Spleen (tissue), 11 donors: ENCODE results near the gene C20orf144. TPM values are rescaled to one million over a fixed set of nuclear protein-coding genes. Genes with fewer than 3 reads are reported as not detected.

Source experiments
- DNase-seq: peaks from one replicate; pipeline ENCODE4 v3.0.0-alpha.2; 2020
- H3K27ac ChIP-seq, 8 donors: fragments of 200-600 bp; sonication (generic) in 7 of 8; 1 replicate in 4 of 8; 2 replicates in 4 of 8; pipeline versions ENCODE4 v1.5.0 to v1.8.0; 2016 to 2021; ENCODE audit warnings: inconsistent platforms in 4 of 8, mild to moderate bottlenecking in 4 of 8, moderate library complexity in 1 of 8
- H3K27me3 ChIP-seq, 7 donors: fragments of 200-600 bp; sonication (generic) in 6 of 7; replicated peaks in 1 of 7; 1 replicate in 4 of 7; 2 replicates in 3 of 7; pipeline versions ENCODE4 v1.5.0 to v1.8.0; 2016 to 2021; ENCODE audit warnings: inconsistent platforms in 3 of 7, mild to moderate bottlenecking in 1 of 7
- H3K36me3 ChIP-seq, 6 donors: fragments of 200-600 bp; sonication (generic) in 5 of 6; 1 replicate in 4 of 6; 2 replicates in 2 of 6; pipeline versions ENCODE4 v1.5.0 to v1.8.0; 2016 to 2021; ENCODE audit warnings: inconsistent platforms in 2 of 6
- H3K4me1 ChIP-seq, 6 donors: fragments of 200-600 bp; sonication (generic) in 5 of 6; 1 replicate in 3 of 6; 2 replicates in 3 of 6; pipeline versions ENCODE4 v1.5.0 to v1.8.0; 2016 to 2021; ENCODE audit warnings: inconsistent platforms in 3 of 6
- H3K4me3 ChIP-seq, 8 donors: fragments of 200-600 bp; sonication (generic) in 7 of 8; 1 replicate in 4 of 8; 2 replicates in 4 of 8; pipeline versions ENCODE4 v1.5.0 to v1.8.0; 2016 to 2021; ENCODE audit warnings: inconsistent platforms in 4 of 8, mild to moderate bottlenecking in 4 of 8, moderate library complexity in 2 of 8
- H3K9me3 ChIP-seq, 8 donors: fragments of 200-600 bp; sonication (generic) in 7 of 8; 1 replicate in 4 of 8; 2 replicates in 4 of 8; pipeline versions ENCODE4 v1.5.0 to v1.8.0; 2016 to 2021; ENCODE audit warnings: inconsistent platforms in 4 of 8
- CTCF ChIP-seq, 11 experiments: fragments of 200-600 bp in 7 of 11; fragments of 450-650 bp in 4 of 11; sonication (generic) in 4 of 11; IDR thresholded peaks in 8 of 11; conservative IDR thresholded peaks in 3 of 11; 1 replicate in 7 of 11; 2 replicates in 4 of 11; pipeline versions ENCODE4 v1.4.0 to v1.8.0; 2016 to 2021; ENCODE audit warnings: antibody characterized with exemption in 11 of 11, inconsistent platforms in 4 of 11, mild to moderate bottlenecking in 1 of 11
- POLR2A ChIP-seq, 3 donors: fragments of 450-650 bp; IDR thresholded peaks; one replicate each; pipeline ENCODE4 v1.5.1; 2017; ENCODE audit warnings: antibody characterized with exemption in 3 of 3, mild to moderate bottlenecking in 1 of 3
- POLR2AphosphoS5 ChIP-seq, 3 donors: sonication (generic); formaldehyde crosslinking; IDR thresholded peaks; one replicate each; pipeline ENCODE4 v1.5.1; 2017; ENCODE audit warnings: antibody characterized with exemption in 3 of 3
- WGBS, 5 donors: extraction: QIAGEN DNeasy Blood & Tissue Kit in 3 of 5; methylation state at CpG; one replicate each; pipeline versions ENCODE4 v1.1.5 to v1.1.7; 2013 to 2018; 5-methylcytosine and 5-hydroxymethylcytosine counted together
- intact Hi-C: fragments of 100-400 bp; cut with DNase I; formaldehyde crosslinking; loops from one replicate; pipeline ENCODE4 v1.15.0; 2023; ENCODE audit warnings: low total_unique reads
- polyA plus RNA-seq, 3 donors: library from polyadenylated mRNA; stranded (reverse); fragments of 200-250 nt; gene quantifications; one replicate each; pipeline ENCODE4 v1.2.1, GENCODE V29; 2013
- total RNA-seq, 7 donors: library from RNA; depleted of rRNA in 3 of 7; stranded (reverse); fragments of >200 nt in 3 of 7; fragmentation: NEBNext Ultra II Directional in 4 of 7; extraction: Animal tissue kit (Norgen Biotek cat#: 25700) in 4 of 7; gene quantifications; one replicate each; pipeline versions ENCODE4 v1.1.0 to v1.2.1, GENCODE V29; 2016 to 2021
- donor health status: healthy with polysubstance abuse.
- donor health status: DM: no; HTN: no; CAD: no; lungs with moderate emphysema.
- donor health status: DM: no; HTN: no; CAD: no.
- donor health status: Bipolar disorder and iron deficiency.
- donor health status: healthy.
- donor health status: DM: no; HTN: no; CAD: no.
- donor health status: DM: yes; HTN: yes; CAD: no.

Gene C20orf144
- total and polyA plus RNA-seq, 10 donors, result 0.06 to 0.14 (median 0.09) TPM; not detected in 7

- Histone ChIP-seq H3K4me1 (no peaks in the 10 kb centered on the region), H3K27me3 (no peaks in the 10 kb centered on the region), H3K36me3 (peaks cover 0 to 89% (median 61%) of the 10 kb centered on the region in 6 donors), H3K9me3 (no peaks in the 10 kb centered on the region), H3K27ac (no peak overlapping the region), H3K4me3 (no peak overlapping the region)
- WGBS, 5 donors, result 80 to 84% (median 83%) methylated on average over 13 to 14 of the region's 14 CpGs
- TF ChIP-seq POLR2AphosphoS5 (IDR thresholded peaks at IDR 0.05) (no peak), POLR2A (IDR thresholded peaks at IDR 0.05) (no peak), CTCF (IDR thresholded peaks at IDR 0.05 in 8 of 11, conservative IDR thresholded peaks at IDR 0.05 in 3 of 11) (no peak)
- intact Hi-C loops, result no loop called here
- DNase-seq, result no peak
Observed at GRCh38 chr20:33710681-33711445, 48.7 kb downstream of the C20orf144 start.

- Histone ChIP-seq H3K4me3 (no peak overlapping the region), H3K27ac (no peak overlapping the region), H3K27me3 (no peaks in the 10 kb centered on the region), H3K36me3 (peaks cover 0 to 84% (median 56%) of the 10 kb centered on the region in 6 donors), H3K9me3 (no peaks in the 10 kb centered on the region), H3K4me1 (no peaks in the 10 kb centered on the region)
- no peak for DNase-seq
- intact Hi-C loops, result no loop called here
- 0 to 100% (median 88%) methylated on average over 1 of the region's 1 CpG for WGBS, 5 donors
- no peak for TF ChIP-seq POLR2AphosphoS5 (IDR thresholded peaks at IDR 0.05)
- TF ChIP-seq CTCF (IDR thresholded peaks at IDR 0.05 in 8 of 11, conservative IDR thresholded peaks at IDR 0.05 in 3 of 11), result no peak
- TF ChIP-seq POLR2A (IDR thresholded peaks at IDR 0.05), result no peak
Observed at GRCh38 chr20:33711446-33711738, 49.3 kb downstream of the C20orf144 start.

Other genes starting within 250 kb of the C20orf144 start
- gene SNTA1, start 218.6 kb upstream of the C20orf144 start, total RNA-seq, result 1 to 10 TPM; 2.4 to 8.7 (median 3.9) TPM
- gene SNTA1, start 218.6 kb upstream of the C20orf144 start, polyA plus RNA-seq, result 1 to 10 TPM; 4.3 to 6.3 (median 5.9) TPM
- gene CBFA2T2, start 172.2 kb upstream of the C20orf144 start, total RNA-seq, result 10 to 100 TPM; 17.0 to 25.4 (median 18.9) TPM
- 1 to 10 TPM; 3.3 to 6.9 (median 4.8) TPM for gene CBFA2T2, start 172.2 kb upstream of the C20orf144 start, polyA plus RNA-seq
- 1 to 10 TPM; 1.1 to 3.5 (median 2.0) TPM for gene ACTL10, start 4.6 kb downstream of the C20orf144 start, total RNA-seq
- 1 to 10 TPM; 1.3 to 3.5 (median 2.9) TPM for gene ACTL10, start 4.6 kb downstream of the C20orf144 start, polyA plus RNA-seq
- gene NECAB3, start 12.1 kb downstream of the C20orf144 start, total RNA-seq, result 10 to 100 TPM; 14.0 to 39.0 (median 18.8) TPM
- gene NECAB3, start 12.1 kb downstream of the C20orf144 start, polyA plus RNA-seq, result 10 to 100 TPM in 2 of 3 donors, 1 to 10 TPM in 1; 8.6 to 22.7 (median 11.0) TPM
- gene E2F1, start 24.1 kb downstream of the C20orf144 start, total RNA-seq, result 1 to 10 TPM; 2.5 to 6.9 (median 4.5) TPM
- gene E2F1, start 24.1 kb downstream of the C20orf144 start, polyA plus RNA-seq, result 1 to 10 TPM; 3.4 to 6.2 (median 5.6) TPM
- 10 to 100 TPM in 1 of 7 donors, 1 to 10 TPM in 6; 6.1 to 14.4 (median 7.5) TPM for gene PXMP4, start 58.0 kb downstream of the C20orf144 start, total RNA-seq
- gene PXMP4, start 58.0 kb downstream of the C20orf144 start, polyA plus RNA-seq, result 1 to 10 TPM; 2.1 to 3.4 (median 3.4) TPM
- 1 to 10 TPM; 3.3 to 6.7 (median 4.4) TPM for gene ZNF341, start 69.7 kb downstream of the C20orf144 start, total RNA-seq
- gene ZNF341, start 69.7 kb downstream of the C20orf144 start, polyA plus RNA-seq, result 1 to 10 TPM; 2.3 to 5.9 (median 4.9) TPM
- 10 to 100 TPM; 44.9 to 79.1 (median 71.8) TPM for gene CHMP4B, start 149.0 kb downstream of the C20orf144 start, total RNA-seq
- 100 to 1,000 TPM in 1 of 3 donors, 10 to 100 TPM in 2; 75.0 to 118 (median 89.9) TPM for gene CHMP4B, start 149.0 kb downstream of the C20orf144 start, polyA plus RNA-seq